IPS-NIHi7 (cell line): Measurements from ENCODE around the gene ALK.

Source experiments
- DNase-seq: peaks from one replicate; pipeline ENCODE4 v3.0.0; 2012; ENCODE audit warnings: mixed read lengths; ENCODE audit errors: extremely low spot score

The ALK gene

DNA sequence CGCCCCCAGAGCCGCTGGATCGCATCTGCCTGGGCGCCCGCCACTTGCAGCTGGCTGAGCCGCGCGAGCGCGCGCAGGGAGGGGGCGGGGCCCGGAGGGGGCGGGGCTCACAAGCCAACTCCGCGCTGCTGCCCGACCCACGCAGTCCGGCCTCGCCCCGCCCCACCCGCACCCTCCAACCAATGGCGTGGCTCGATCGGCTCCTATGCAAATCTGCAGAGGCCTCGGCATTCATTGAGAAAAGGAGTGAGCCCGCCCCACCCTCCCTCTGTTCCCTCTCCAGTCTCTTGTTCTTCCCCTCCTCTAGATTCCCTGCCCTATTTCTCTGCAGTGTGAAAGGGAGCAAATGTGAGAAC, at the start of gene ALK:
ALK (minus strand) TSS at position 27 of the 356 bp plus-strand sequence. CDS start 927 bp downstream, outside the sequence.
- DNase-seq, result peak; percentile 99

DNA sequence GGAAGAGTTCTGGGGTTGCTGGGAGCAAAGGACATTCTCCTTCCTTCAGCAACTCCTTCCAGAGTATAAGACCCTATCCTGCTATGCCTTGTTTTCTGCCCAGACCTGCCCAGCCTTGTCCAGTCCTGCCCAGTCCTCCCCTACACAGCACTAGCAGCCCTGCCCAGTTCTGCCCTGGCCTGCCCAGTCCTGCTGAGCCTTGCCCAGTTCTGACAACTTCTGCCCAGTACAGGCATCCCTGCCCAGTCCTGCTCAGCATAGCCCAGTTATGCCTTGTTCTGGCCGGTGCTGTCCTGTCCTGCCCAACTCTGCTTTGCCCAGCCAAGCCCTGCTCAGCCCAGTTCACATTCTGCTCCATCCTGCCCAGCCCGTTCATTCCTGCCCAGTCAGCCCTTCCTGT, 44.9 kb upstream of the ALK start:
- DNase-seq, result no peak

DNA sequence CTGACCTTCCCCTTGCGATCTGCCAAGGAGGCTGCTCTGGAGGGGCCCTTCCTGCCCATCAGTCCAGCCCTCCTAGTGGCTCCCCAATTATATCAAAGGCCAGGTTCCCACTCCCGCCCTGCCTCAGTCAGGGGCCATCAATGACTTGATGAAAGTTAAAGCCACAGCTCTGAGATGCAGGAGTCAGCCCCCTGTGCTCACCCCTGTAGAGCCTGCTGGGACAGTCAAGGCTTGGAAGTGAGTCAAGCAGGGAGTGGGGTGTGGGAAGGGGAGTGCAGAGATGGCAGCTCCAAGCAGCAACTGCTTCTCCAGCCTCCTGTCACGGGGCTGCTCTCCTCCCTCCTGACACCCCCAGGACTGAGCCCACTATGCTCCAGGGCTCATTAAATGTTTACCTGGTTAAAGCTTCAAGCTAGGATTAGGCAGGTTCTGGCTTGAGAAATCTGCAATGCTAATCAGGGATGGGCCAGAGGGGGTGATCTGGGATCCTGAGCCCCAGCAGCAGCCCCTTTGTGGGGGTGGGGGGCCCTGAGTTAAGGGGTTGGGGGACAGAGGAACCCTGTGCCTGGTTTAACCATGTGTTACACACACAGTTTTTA, 42.7 kb upstream of the ALK start:
- no peak for DNase-seq

DNA sequence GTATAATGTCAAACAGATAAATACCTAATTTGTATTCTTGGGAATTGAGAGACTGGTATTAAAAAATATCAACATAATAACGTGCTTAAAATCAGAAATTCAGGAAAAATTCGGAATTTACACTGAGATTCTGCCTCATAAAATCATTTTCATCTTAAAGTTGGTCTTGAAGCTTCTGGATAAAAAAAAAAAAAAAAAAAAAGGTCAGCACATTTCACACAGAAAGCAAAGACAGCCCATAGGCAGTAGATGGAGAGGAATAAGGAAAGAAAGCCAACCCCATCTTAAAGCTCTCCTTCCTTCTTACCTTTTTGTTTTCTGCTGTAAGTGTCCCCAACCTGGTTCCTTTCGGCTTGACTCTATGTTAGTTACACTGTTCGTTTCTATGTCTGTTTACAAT, 41.5 kb upstream of the ALK start:
- no peak for DNase-seq

DNA sequence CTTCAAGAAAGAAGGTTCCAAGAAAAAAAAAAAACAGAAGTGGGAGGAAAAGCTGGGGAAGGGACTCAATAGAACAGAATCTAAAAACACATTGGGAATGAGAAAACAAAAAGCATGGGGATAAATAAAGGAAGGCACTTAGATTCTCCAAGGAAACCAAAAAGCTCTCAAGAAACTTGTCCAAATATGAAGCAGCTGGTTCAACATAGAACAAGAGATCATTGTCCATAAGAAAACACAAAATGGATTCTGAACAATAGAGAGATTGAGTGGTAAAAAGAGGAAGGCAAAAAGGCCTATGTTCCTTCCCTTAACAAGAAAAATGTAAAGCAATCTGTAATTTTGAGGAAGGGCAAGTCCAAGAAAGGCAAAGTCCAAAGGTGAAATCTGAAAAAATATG, 32.9 kb upstream of the ALK start:
- DNase-seq, result no peak

DNA sequence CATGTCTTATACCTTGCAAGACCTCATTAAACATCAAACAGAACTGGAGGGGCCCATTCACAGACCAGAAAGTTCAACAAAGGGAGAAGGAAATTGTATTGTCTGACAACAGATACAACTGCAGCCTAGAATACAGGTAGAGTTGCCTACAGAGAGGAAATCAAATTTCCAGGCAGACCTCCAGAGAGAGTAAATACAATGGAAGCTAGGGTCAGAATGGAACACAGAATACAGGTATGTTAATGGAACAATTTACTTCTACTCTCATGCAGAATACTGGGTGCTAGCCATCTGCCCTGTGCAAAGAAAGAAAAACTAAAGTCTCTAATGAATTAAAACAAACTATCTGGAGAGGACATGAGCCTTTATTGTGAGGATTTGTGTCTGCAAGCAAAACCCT, 31.6 kb upstream of the ALK start:
- no peak for DNase-seq

DNA sequence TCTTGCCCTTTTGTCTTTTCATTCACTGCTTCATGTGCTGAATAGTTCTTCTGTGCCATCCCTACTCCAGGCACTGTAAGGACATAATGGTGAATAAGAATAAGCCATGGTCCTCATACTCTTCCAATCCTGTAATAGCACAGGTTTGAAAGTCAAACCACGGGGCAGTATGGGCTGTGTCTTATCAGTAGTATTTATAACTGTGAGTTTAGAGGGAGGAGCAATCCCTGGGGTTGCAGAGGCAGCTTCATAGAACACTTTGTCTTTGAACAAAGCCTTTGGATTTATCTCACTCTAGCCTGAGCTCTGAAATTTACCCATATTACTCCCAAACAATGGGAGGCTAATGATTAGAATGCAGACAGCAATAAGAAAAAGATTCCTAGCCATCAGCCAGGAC, 30.2 kb upstream of the ALK start:
- no peak for DNase-seq

DNA sequence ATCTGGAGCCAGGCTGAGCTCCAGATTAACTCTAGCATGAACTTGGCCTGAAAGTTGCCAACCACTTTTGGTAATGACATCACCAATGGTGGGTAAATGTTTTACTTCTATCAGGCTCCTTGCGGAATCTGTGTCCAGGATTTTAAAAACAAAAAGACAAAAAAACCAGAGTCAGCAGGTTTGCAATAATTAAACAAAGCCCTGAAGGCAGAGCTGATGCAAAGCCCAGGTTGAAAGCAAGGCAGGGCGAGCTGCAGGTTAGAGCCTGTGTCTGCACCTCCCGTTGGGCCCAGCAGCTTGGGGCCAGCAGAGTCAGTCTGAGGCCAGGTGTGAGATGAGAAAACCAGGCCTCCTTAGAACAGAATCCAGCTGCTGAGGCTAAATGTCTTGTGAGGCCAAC, 29.1 kb upstream of the ALK start:
- no peak for DNase-seq

DNA sequence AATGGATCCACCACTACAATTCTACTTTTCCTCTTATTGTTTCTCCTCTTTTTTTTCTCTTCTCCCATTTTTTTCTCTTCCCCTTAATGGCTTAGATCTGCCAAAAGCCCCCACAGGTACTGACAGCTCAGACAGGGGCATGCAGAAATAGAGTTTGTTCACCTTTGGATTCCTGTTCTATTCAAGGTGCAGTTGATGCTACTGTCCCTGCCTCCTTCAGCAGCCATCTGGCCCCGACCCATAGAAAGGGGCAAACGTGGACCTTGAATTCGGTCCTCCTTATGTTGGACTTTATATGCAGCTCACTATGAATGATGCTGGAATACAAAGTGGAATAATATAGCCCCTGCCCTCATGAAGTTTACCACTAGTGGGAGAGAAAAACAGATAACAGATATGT, 27.7 kb upstream of the ALK start:
- DNase-seq, result no peak

DNA sequence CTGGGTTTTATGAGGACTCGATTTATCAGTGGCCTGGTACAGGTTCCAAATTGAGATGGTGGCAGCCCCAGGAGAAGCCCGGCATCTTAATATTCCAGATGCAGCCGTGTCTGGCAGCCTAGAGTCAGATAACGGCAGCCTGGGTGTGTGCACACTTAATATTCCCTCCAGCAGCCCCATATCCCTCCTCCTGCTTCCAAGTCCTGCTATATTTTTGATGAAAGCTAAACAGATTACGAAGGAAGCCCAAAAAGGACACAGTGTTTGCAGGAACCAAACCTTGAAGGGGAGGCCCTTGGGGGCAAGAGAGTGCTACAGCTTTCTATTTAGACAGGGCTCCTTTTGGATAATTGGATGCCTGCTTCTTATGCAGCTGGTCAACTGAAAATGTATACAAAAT, 25.1 kb upstream of the ALK start:
- no peak for DNase-seq

DNA sequence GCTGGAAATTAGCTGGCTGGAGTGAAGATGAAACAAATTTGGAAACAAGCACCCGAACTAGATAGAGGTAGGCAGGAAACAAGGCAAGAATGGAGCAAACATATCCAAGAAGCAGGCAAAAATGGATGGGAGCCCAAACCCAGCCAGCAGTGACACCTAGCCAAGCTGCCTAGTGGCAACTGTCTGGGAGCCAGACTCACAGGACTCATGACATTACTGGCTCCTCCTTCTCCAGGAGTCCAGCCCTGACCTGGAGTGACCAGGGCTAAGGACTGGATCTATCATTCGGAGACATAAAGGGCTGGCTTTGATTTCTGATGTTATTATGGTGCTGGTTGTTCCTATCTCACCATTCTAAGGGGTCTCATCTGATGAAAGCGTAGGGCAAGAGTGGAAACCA, 21.3 kb upstream of the ALK start:
- DNase-seq, result no peak

DNA sequence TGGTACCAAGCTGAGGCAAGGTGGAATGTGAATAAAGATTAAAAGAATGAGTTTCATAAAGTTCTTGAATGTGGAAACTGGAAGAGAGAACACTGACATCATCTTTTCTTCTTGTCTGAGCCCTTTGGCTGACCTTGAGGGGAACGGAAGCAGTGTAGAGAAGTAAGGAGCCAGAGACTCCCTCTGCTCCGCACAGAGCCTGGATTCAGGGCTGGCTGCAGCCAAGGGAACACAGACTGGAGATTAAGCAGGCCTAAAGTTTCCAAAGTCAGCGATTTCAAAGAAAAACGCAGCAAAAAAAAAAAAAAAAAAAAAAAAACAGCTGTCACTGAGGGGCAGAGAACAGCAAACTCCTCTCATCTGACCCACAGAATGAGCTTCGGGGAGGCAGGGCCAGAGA, 19.3 kb upstream of the ALK start:
- no peak for DNase-seq

DNA sequence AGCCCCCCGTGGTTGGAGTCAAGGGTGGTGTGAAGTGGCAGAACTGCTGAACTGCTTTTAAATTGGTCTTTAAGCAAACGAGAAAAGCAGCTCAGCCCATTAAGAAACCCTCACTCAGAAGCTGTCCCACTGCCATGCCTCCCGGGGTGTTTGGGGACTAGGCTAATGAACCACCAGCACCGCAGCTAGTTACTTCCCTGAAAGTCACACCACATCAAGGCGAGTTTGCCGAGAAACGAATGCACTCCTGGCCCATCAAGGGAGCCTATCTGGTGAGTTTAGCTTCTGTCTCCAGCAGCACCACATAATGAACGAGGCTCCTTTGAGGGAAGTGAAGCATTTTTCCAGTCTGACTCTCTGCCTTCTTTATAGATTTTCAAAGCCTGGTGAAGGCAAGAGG, 14.6 kb upstream of the ALK start:
- no peak for DNase-seq

DNA sequence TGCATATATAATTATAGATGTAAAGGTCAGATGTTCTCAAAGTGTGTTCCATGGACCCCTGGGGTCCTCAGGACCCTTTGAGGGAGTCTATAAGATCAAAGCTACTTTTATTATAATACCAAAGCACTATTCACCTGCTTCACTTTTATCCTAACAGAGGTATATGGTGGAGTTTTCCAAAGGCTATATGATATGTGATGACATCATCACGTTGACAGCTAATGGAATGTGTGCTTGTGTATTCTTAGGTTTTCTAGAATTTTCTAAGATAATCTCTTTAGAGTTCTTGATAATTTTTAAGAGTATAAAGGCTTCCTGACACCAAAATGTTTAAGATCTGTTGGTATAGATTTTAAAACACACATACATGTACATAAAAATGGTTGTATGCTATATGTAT, 10.4 kb upstream of the ALK start:
- DNase-seq, result no peak

DNA sequence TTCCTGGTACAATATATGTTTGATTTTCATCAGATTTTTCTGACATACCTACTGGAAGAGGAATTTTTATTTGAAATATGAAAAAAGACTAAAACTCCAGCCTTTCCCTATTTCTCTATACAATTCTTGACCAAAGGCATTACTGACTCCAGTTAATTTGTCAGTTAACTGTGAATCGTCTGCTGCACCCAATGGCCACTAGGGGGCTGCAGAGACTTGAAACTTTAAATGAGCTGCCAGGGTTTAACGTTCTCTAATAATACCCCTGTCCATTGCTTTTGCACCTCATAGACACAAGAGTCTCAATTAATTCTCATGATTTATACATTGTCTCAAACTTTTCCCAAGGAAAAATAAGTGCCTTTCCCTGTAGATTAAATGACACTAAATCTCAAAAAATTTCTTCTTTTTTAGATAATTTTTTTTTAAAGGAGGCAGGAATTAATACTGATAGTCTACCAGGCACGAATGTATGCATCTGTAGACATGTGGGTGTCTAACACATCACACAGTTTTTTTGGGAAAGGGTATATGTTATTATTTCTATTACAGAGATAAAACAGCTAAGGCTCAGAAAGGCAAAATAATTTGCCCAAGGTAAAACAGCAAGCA, 1.8 kb upstream of the ALK start:
- DNase-seq, result peak; percentile 65

DNA sequence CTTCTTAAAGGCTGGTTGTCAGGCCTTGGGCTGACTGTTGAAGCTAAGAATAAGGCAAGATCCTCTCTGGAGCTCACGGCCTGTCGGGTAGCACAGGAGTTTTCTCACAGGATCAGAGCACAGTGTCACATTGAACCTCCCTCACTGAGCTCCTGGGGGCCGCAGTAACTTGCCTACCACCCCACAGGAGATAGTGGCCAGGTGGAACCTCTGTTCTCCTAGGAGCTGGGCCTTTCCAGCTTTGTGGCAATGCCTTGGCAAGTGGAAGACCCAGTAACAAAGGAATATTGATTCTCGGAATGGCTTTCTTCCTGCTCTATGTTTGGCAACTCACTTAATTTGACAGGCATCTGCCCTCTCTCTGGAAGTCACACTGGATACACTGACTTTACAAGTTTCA, 1.2 kb upstream of the ALK start:
- no peak for DNase-seq

DNA sequence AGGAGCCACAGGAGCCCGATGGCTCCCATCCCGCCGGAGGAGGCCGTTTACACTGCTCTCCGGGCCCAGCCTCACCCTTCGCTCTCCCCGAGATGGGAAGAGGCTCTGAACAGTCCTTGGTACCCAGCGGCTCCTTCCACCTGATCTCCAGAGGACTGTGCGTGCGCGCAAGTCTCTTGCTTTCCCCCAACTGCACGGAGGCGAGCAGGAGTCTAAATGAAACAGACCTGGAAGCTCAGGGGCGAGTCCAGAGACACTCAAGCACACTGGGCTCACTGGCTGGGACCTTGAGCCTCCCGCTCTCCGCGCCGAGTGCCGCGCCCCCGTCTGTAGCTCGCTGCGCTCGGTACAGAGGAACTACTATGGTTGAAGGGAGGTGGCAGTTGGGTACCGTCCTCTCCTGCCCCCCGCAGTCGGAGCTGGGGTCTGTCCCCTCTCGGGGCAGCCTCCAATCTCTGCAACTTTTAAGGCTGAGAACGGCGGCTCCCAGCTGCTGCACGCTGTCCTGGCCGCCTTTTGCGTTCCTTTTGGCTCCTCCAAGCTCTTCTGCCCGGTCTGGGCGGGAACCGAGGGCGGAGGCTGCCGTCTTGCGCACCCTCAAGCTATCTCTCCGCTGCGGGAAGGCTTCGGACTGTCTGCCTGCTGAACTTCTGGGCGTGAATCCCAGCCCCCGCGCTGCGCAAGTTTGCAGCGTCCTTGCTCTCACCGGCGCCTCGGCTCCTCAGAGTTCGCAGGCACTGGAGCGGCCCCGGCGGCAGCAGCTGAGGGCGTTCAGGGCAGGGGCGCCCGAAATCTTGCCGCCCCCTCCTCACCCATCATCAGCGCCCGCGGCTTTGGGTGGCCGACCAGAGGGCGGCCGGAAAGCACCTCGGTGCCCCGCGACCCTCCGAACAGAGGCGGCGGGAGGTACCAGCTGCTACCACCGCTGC, 491 bp downstream of the ALK start:
- no peak for DNase-seq

DNA sequence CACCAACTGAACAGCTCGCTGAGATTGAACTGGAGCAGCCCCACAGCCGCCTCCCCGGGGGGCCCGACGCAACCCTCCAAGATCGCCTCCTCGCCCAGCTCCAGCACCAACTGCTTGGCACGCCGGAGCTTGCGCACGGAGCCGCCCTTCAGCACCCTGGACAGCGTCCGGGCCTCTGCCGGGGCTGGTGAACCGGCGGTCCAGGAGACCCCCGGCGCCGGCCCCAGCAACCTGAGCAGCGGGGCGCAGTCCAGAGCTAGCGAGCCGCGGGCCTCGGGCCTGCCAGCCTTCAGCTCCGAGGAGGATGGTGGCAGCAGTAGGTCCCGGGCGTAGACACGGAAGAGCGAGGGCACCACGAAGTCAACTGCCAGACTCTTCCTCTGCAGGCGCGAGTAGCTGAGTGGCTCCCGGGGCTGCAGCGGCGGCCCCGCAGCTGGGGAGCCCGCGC, 1.2 kb downstream of the ALK start:
- peak; percentile 87 for DNase-seq

DNA sequence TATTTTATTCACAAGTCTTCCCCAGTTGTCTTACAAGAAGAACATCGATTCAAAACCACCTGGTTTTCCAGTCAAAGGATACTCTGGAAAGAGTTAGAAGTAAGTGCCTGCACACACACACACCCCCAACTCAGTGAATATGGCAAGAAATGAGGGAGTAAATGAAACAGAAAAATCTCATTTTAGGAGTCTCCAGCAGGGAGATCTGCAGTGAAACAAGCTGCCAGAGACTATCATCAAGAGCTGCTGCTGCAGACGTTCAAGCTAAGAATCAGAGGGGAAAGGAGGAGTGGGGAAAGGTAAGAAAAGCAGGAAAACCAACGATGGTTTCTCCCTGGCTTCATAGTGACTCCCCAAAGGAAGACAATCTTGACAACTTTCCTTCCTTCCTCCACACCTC, 2.4 kb downstream of the ALK start:
- no peak for DNase-seq

DNA sequence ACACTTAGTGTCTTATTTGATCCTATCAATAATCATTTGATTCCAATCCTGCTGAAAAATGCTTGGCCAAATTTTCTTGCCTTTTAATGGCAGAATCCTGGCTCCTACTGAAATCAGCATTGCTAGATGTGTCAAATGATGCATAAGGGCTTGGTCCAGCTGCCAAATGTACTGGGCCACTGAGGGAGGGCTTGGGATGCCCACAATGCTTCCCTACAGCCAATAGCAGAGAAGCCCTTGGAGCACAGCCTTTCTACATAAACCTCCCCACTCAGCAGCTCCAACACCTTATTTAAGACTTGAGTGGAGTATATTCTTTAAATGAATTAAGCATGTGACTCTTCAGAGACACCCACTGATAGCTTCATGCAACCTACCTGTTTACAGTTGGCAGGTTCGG, 3.6 kb downstream of the ALK start:
- no peak for DNase-seq

DNA sequence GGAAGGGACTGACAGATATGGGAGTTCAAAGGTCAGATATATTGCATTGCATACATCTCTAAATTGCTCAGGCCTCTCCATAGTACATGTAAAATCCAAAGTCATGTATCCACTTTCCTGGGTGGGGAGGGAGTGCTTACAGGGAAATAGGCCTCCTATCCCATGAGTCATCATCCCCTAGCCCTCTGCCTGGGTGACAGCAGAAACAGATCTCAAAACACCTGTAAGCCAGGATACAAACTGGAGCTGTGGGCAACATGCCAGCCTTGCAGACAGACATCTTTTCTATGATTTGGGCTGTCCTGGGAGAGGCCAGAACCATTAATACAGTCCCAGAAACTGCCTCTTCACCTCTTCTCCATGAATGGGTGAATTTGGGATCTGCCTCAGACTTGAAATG, 4.8 kb downstream of the ALK start:
- DNase-seq, result no peak

DNA sequence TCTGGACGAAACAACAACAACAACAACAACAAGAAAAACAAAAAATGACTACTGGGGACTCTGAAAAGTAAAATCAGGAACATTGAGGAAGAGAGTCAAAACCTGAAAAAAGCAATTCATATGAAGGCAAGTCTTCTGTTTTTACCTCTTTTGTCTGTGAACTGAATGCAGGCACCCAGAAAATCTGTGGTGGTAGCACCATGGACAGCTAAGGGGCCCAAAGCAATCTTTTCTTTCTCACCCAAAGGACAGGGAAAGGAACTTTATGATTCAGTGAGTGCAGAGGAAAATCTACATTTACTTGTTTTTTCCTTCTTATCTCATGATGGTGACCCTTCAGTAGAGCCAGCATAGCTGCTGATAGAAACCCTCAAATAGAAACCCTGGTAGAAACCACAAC, 10.4 kb downstream of the ALK start:
- DNase-seq, result no peak

DNA sequence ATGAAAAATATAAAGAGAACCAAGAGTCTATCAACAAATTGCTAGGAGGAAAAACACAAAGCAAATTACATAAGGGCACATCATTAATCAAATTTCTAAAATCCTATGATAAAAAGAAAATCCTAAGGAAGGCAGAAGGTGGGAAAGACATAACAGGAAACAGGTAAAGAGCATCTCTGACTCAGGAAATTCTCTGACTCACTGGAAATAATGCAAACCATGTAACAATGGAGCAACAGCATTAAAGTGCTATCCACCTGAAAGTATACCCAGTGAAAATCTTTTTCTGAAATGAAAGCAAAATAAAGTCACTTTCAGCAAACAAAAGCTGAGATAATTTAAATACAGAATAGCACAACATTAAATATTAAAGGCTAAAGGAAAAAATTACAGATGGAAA, 10.9 kb downstream of the ALK start:
- DNase-seq, result no peak
